ENCODE data around the gene CACNA1E.

CACNA1E gene

GRCh38 chr1:181772714-181773113 lies 289.4 kb downstream of the CACNA1E start:
- Histone ChIP-seq H3K27me3 (ENCODE audit: low read length) (no peaks in the 10 kb centered on the region), H4K20me1 (ENCODE audit: low read depth, low read length) (no peaks in the 10 kb centered on the region), H3K9ac (ENCODE audit: low read length) (no peak overlapping the region), H3K9me2 (replicated peaks; ENCODE audit: insufficient read depth, low read length) (no peaks in the 10 kb centered on the region), H3K79me2 (ENCODE audit: insufficient read depth, low read length) (no peaks in the 10 kb centered on the region), H3K4me3 (ENCODE audit: insufficient read depth, low read length, poor library complexity, severe bottlenecking) (no peak overlapping the region), H3K27ac (ENCODE audit: low read depth, low read length) (no peak overlapping the region), H2AFZ (ENCODE audit: low read depth, low read length, severe bottlenecking) (no peak overlapping the region), H3F3A (ENCODE audit: insufficient read depth) (no peaks in the 10 kb centered on the region), H3K36me3 (ENCODE audit: low read length) (no peaks in the 10 kb centered on the region), H3K9me3 (ENCODE audit: insufficient read depth, low read length) (no peaks in the 10 kb centered on the region), H3K4me2 (ENCODE audit: low read depth, low read length, poor library complexity, severe bottlenecking) (no peak overlapping the region)
- TF ChIP-seq CTCF (IDR thresholded peaks at IDR 0.05; ENCODE audit: insufficient read depth, low read length, poor library complexity, severe bottlenecking) (no peak), EZH2phosphoT487 (conservative IDR thresholded peaks at IDR 0.05; ENCODE audit: low read length) (no peak)

- Histone ChIP-seq H3F3A (ENCODE audit: insufficient read depth) (no peaks in the 10 kb centered on the region), H3K9me2 (replicated peaks; ENCODE audit: insufficient read depth, low read length) (no peaks in the 10 kb centered on the region), H3K9me3 (ENCODE audit: insufficient read depth, low read length) (no peaks in the 10 kb centered on the region), H3K36me3 (ENCODE audit: low read length) (no peaks in the 10 kb centered on the region), H3K9ac (ENCODE audit: low read length) (no peak overlapping the region), H3K4me3 (ENCODE audit: insufficient read depth, low read length, poor library complexity, severe bottlenecking) (no peak overlapping the region), H3K79me2 (ENCODE audit: insufficient read depth, low read length) (no peaks in the 10 kb centered on the region), H3K4me2 (ENCODE audit: low read depth, low read length, poor library complexity, severe bottlenecking) (no peak overlapping the region), H3K27ac (ENCODE audit: low read depth, low read length) (no peak overlapping the region), H3K27me3 (ENCODE audit: low read length) (no peaks in the 10 kb centered on the region), H4K20me1 (ENCODE audit: low read depth, low read length) (no peaks in the 10 kb centered on the region), H2AFZ (ENCODE audit: low read depth, low read length, severe bottlenecking) (no peak overlapping the region)
- no peak for TF ChIP-seq EZH2phosphoT487 (conservative IDR thresholded peaks at IDR 0.05; ENCODE audit: low read length)
- TF ChIP-seq CTCF (IDR thresholded peaks at IDR 0.05; ENCODE audit: insufficient read depth, low read length, poor library complexity, severe bottlenecking): no peak
These were observed 292.7 kb downstream of the CACNA1E start for GRCh38 chr1:181776044-181776443.

- H3F3A ChIP-seq (ENCODE audit: insufficient read depth): no peaks in the 10 kb centered on the region
- TF ChIP-seq CTCF (IDR thresholded peaks at IDR 0.05; ENCODE audit: insufficient read depth, low read length, poor library complexity, severe bottlenecking) (no peak), EZH2phosphoT487 (conservative IDR thresholded peaks at IDR 0.05; ENCODE audit: low read length) (no peak)
- no peak overlapping the region for H3K9ac ChIP-seq (ENCODE audit: low read length)
These were observed 294.0 kb downstream of the CACNA1E start for GRCh38 chr1:181777286-181777685.

More at GRCh38 chr1:181777286-181777685, 294.0 kb downstream of the CACNA1E start:
- H3K4me2 ChIP-seq (ENCODE audit: low read depth, low read length, poor library complexity, severe bottlenecking): no peak overlapping the region
- H2AFZ ChIP-seq (ENCODE audit: low read depth, low read length, severe bottlenecking): no peak overlapping the region
- H4K20me1 ChIP-seq (ENCODE audit: low read depth, low read length): no peaks in the 10 kb centered on the region
- H3K9me3 ChIP-seq (ENCODE audit: insufficient read depth, low read length): no peaks in the 10 kb centered on the region
- H3K27me3 ChIP-seq (ENCODE audit: low read length): no peaks in the 10 kb centered on the region
- no peaks in the 10 kb centered on the region for H3K9me2 ChIP-seq (replicated peaks; ENCODE audit: insufficient read depth, low read length)
- H3K79me2 ChIP-seq (ENCODE audit: insufficient read depth, low read length): no peaks in the 10 kb centered on the region
- H3K27ac ChIP-seq (ENCODE audit: low read depth, low read length): no peak overlapping the region
- no peak overlapping the region for H3K4me3 ChIP-seq (ENCODE audit: insufficient read depth, low read length, poor library complexity, severe bottlenecking)
- no peaks in the 10 kb centered on the region for H3K36me3 ChIP-seq (ENCODE audit: low read length)

Data from SU-DHL-6 (cell line).